Epidermal melanocyte (primary cell): ENCODE measurements around the gene ZBTB11.
"Not testable (repeated sequence)": the region's sequence is repeated elsewhere in the genome, so short reads cannot be mapped to it uniquely, and the experiment has no call there.

Experiments
- DNase-seq: peaks from one replicate; pipeline ENCODE4 v3.0.0; 2011; ENCODE audit warnings: low spot score; ENCODE audit not compliant: insufficient read length

ZBTB11 gene

GRCh38 chr3:101643861-101644613 lies 32.9 kb downstream of the ZBTB11 start:
- no peak for DNase-seq

- DNase-seq = no peak
Measured at GRCh38 chr3:101643009-101643844, 33.7 kb downstream of the ZBTB11 start.

DNA sequence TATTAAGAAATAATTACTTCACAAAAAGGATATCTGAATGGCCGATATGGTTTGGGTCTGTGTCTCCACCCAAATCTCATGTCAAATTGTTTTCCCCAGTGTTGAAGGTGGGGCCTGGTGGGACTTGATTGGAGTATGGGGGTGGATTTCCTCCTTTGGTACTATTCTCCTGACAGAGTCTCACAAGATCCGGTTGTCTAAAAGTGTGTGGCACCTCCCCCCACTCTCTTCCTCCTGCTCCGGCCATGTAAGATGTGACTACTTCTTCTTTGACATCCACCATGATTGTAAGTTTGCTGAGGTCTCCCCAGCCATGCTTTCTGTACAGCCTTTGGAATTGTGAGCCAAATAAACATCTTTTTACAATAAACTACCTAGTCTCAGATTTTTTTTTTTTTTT lies 34.5 kb downstream of the ZBTB11 start:
- no peak for DNase-seq

DNA sequence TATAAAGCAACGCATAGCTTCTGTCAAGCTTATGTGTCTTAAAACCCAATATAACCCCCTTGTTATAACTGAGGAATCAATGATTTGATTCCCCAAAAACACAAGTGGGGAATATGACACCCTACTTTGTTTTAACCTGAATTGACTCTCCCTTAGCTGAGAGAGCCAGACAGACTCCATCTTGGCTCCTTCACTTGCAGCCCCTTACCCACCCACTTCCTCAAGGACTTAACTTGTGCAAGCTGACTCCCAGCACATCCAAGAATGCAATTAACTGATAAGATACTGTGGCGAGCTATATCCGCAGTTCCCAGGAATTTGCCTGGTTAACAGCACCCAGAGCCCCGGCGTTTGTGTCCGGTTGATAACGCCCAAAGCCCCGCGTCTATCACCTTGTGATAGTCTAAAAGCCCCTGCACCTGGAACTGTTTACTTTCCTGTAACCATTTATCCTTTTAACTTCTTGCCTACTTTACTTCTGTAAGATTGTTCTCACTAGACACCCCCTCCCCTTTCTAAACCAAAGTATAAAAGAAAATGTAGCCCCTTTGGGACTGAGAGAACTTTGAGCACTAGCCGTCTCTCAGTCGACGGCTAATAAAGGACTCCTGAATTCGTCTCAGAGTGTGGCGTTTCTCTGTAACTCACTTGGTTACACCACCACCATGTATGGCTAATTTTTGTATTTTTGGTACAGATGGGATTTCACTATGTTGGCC lies 35.4 kb downstream of the ZBTB11 start:
- not testable (repeated sequence) for DNase-seq

DNA sequence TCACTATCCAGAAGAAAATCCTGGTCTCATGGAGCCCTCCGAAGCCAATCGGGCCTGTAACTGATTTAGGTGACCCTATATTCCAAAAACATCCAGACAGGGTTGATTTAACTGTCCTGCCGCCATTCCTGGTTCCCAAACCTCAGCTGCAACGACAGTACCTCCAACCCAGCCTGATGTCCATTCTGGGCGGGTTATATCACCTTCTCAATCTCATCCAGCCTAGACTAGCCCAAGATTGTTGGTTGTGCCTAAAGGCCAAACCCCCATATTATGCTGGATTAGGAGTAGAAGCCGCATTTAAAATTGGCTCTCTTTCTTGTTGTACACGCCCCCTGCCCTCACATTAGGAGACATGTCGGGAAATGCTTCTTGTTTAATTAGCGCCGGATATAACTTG lies 36.7 kb downstream of the ZBTB11 start:
- DNase-seq = no peak

DNA sequence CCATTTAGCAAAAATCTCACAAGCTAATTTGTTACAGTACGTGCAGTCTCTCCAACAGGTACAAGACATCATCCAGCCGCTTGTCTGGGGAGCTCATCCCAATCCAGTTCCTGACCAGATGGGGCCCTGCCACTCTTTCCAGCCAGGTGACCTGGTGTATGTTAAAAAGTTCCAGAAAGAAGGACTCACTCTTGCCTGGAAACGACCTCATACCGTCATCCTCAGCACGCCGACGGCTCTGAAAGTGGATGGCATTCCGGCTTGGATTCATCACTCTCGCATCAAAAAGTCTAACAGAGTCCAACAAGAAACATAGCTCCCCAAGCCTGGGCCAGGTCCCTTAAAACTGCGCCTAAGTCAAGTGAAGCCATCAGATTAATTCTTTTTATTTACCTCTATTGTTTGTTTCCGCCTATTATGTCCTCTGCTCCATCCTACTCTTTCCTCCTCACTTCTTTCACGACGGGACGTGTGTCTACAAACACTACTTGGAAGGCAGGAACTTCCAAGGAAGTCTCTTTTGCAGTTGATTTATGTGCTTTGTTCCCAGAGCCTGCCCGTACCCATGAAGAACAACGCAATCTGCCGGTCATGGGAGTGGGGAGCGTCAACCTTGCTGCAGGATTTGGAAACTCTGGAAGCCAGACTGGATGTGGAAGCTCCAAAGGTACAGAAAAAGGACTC lies 37.5 kb downstream of the ZBTB11 start:
- no peak for DNase-seq

DNA sequence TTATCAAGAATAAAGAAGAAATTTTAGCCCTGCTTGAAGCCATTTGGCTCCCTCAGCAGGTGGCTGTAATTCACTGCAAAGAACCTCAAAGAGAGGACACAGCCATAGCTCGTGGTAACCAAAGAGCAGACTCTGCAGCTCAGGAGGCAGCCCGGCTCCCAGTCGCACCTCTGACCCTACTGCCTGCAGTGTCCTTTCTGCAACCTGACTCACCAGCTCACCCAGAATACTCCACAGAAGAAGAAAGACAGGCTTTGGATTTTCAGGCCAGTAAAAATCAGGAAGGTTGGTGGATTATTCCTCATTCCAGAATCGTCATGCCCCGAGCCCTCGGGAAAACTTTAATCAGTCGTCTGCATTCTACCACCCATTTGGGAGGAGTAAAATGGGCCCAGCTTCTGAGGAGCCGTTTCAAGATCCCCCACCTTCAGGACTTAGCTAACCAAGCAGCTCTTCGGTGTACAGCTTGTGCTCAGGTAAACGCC lies 38.6 kb downstream of the ZBTB11 start:
- no peak for DNase-seq

- DNase-seq = no peak
Measured at GRCh38 chr3:101637451-101637850, 39.5 kb downstream of the ZBTB11 start.

DNA sequence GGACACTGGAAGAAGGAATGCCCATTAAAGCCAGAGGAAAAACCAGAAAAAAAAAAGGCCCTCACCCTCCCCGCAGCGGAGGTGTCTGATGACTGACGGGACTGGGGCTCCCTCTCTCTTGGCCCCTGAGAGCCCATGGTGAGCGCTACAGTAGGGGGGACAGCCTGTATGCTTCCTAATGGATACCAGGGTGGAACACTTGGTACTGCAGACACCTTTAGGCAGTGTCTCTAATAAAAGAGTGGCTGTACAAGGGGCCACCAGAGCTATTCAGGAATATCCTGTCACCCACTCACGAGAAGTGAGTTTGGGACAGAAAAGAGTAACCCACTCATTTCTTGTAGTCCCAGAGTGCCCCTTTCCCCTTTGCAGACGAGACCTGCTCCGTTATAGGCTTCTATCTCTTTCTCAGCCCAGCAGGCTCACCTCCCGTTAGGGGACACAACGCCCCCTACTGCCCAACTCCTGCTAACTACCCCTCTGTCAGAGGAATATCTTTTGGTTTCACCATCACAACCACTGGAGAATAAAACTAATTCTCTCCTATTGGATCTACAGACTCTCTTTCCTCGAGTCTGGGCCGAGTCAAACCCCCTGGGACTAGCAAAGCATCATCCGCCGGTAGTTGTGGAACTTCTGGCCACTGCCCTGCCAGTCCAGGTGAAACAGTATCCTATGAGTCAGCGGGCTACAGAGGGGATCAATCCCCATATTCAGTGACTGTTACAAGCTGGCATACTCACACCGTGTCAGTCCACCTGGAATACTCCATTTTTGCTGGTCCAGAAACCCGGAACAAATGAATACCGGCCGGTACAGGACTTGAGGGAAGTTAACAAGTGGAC lies 40.8 kb downstream of the ZBTB11 start:
- no peak for DNase-seq

- no peak for DNase-seq
Measured at GRCh38 chr3:101635345-101635744, 41.6 kb downstream of the ZBTB11 start.

DNA sequence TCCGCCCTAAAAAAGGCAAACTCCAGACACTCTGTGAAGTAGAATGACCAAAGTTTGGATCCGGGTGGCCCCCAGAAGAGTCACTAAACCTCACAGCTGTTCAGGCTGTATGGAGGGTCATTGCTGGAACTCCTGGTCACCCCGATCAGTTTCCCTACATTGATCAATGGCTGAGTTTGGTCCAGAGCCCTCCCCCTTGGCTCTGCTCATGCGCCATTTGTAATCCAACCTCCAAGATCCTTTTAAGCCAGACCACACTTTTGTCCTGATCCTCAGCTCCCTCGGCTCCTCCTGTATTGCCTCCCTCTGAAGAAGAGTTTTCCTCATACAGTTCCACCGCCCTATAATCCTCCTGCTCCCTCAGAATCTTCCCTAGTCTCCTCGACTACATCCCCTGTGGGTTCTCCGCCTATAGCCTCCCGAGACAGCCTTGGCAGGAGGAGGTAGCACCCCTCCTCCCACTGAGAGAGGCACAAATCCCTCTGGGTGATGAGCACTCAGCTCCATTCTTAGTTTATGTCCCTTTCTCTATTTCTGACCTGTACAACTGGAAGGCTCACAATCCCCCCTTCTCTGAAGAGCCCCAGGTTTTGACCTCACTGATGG lies 42.2 kb downstream of the ZBTB11 start:
- DNase-seq = no peak

DNA sequence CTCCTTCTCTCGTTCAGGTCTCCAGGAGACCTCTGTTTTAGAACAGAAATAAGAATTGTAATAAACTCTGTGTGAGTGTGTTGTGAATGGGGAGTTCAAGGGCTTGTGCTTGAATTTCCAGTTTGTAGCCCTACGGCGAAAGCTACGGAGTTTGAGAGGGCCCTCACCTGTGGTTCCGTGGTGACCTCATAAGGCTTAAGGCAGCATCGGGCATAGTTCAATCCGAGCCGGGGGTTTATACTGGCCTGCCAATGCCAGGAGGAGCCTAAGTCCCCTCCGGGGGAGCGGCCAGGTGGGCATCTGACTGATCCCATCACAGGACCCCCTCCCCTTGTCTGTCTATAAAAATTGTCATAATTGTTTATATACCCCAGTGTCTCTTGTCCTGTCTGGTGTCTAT lies 43.7 kb downstream of the ZBTB11 start:
- DNase-seq = no peak

GRCh38 chr3:101632586-101632985 lies 44.3 kb downstream of the ZBTB11 start:
- no peak for DNase-seq

DNA sequence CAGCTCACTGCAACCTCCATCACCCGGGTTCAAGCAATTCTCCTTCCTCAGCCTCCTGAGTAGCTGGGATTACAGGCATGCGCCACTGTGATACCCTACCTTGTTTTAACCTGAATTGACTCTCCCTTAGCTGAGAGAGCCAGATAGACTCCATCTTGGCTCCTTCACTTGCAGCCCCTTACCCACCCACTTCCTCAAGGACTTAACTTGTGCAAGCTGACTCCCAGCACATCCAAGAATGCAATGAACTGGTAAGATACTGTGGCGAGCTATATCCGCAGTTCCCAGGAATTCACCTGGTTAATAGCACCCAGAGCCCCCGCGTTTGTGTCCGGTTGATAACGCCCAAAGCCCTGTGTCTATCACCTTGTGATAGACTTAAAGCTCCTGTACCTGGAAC lies 45.0 kb downstream of the ZBTB11 start:
- DNase-seq = not testable (repeated sequence)

DNA sequence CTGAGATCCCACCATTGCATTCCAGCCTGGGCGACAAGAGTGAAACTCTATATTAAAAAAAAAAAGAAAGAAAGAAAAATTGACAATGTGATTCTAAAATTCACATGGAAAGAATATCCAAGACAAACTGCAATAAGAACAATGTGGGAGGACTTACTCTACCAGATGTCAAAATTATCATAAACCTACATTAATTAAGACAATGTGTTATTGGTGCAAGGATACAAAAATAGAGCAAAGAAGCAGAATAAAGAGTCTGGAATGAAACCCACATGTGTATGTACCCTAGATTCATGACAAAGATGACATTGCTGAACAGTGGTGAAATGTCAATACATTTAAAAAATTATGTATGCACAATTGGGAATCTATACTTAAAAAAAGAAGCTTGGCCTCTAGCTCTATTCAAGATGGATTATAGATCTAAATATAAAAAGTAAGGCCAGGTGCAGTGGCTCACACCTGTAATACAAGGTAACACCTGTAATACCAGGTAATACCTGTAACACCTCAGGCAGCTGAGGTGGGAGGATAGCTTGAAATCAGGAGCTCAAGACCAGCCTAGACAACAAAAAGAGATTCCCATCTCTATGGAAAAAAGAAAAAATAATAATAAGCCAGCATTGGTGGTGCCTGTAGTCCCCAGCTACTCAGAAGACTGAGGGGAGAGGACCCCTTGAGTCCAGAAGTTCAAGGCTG lies 45.7 kb downstream of the ZBTB11 start:
- DNase-seq = no peak

- DNase-seq = no peak
Measured at GRCh38 chr3:101629219-101629618, 47.7 kb downstream of the ZBTB11 start.

GRCh38 chr3:101625879-101626278 lies 51.1 kb downstream of the ZBTB11 start:
- no peak for DNase-seq

DNA sequence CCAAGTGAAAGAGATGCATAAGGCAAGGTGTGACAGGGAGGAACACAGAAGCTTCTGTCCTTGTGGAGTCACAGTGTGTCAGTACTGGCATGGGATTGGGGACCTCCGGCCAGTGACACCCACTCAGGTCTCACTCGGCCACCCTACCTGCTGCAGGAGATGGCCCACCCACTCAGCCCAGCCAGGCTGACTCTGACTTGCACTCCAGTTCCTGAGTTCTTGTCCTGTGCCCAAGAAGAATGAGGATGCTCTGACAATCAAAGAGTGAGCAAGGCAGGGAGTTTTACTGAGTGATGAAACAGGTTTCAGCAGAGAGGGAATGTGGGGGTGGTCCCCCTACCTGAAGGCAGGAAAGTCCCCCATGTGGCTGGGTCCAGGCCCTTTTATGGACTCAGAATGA lies 52.1 kb downstream of the ZBTB11 start:
- no peak for DNase-seq

GRCh38 chr3:101623656-101624055 lies 53.3 kb downstream of the ZBTB11 start:
- DNase-seq = no peak
